Nephron (organoid): ENCODE results near the gene USP17L19.
"Not testable (repeated sequence)": the region's sequence is repeated elsewhere in the genome, so short reads cannot be mapped to it uniquely, and the experiment has no call there.

ENCODE experiments used
- H3K27ac Mint-ChIP-seq, 3 experiments: 2 replicates each; pipeline ENCODE4 v1.8.0; 2020; ENCODE audit warnings: mixed read lengths in 3 of 3, mild to moderate bottlenecking in 2 of 3, moderate library complexity in 1 of 3
- H3K27me3 Mint-ChIP-seq: 2 replicates; pipeline ENCODE4 v1.8.0; 2021; ENCODE audit warnings: low read depth, mild to moderate bottlenecking, moderate library complexity, mixed read lengths
- H3K36me3 Mint-ChIP-seq: 2 replicates; pipeline ENCODE4 v1.8.0; 2020; ENCODE audit warnings: low read depth, mixed read lengths
- H3K4me1 Mint-ChIP-seq: 2 replicates; pipeline ENCODE4 v1.8.0; 2020; ENCODE audit warnings: mixed read lengths
- H3K4me3 Mint-ChIP-seq, 3 experiments: 2 replicates each; pipeline ENCODE4 v1.8.0; 2020; ENCODE audit warnings: mild to moderate bottlenecking in 3 of 3, mixed read lengths in 3 of 3, moderate library complexity in 2 of 3
- H3K9me3 Mint-ChIP-seq: 2 replicates; pipeline ENCODE4 v1.8.0; 2020; ENCODE audit warnings: mixed read lengths

The USP17L19 gene

GRCh38 chr4:9253078-9253477 is at the start of gene USP17L19:
USP17L19 (plus strand) TSS chr4:9253378; CDS start chr4:9253378, 0 bp downstream.
- H3K4me1 Mint-ChIP-seq, H3K36me3 Mint-ChIP-seq, H3K4me3 Mint-ChIP-seq, H3K9me3 Mint-ChIP-seq, H3K27ac Mint-ChIP-seq, H3K27me3 Mint-ChIP-seq: not testable (repeated sequence)

GRCh38 chr4:9210357-9210756 is 42.8 kb upstream of the USP17L19 start, which contains the start of gene USP17L10:
USP17L10 (plus strand) TSS chr4:9210657; CDS start chr4:9210657, 0 bp downstream.
- H3K36me3 Mint-ChIP-seq, H3K4me1 Mint-ChIP-seq, H3K4me3 Mint-ChIP-seq, H3K27me3 Mint-ChIP-seq, H3K27ac Mint-ChIP-seq, H3K9me3 Mint-ChIP-seq: not testable (repeated sequence)

GRCh38 chr4:9214701-9215100 is 38.5 kb upstream of the USP17L19 start:
- H3K9me3 Mint-ChIP-seq, H3K27ac Mint-ChIP-seq, H3K36me3 Mint-ChIP-seq, H3K4me3 Mint-ChIP-seq, H3K27me3 Mint-ChIP-seq, H3K4me1 Mint-ChIP-seq: not testable (repeated sequence)

GRCh38 chr4:9215105-9215504 is 38.1 kb upstream of the USP17L19 start, which contains the start of gene USP17L11:
USP17L11 (plus strand) TSS chr4:9215405; CDS start chr4:9215405, 0 bp downstream.
- H3K9me3 Mint-ChIP-seq, H3K4me3 Mint-ChIP-seq, H3K4me1 Mint-ChIP-seq, H3K36me3 Mint-ChIP-seq, H3K27ac Mint-ChIP-seq, H3K27me3 Mint-ChIP-seq: not testable (repeated sequence)

- H3K27me3 Mint-ChIP-seq, H3K27ac Mint-ChIP-seq, H3K9me3 Mint-ChIP-seq, H3K36me3 Mint-ChIP-seq, H3K4me3 Mint-ChIP-seq, H3K4me1 Mint-ChIP-seq: not testable (repeated sequence)
These were observed 33.3 kb upstream of the USP17L19 start, which contains the start of gene USP17L12 for GRCh38 chr4:9219852-9220251. USP17L12 (plus strand) TSS chr4:9220152; CDS start chr4:9220152, 0 bp downstream.

GRCh38 chr4:9224596-9224995 is 28.6 kb upstream of the USP17L19 start, which contains the start of gene USP17L13:
USP17L13 (plus strand) TSS chr4:9224896; CDS start chr4:9224896, 0 bp downstream.
- not testable (repeated sequence) for H3K36me3 Mint-ChIP-seq, H3K4me3 Mint-ChIP-seq, H3K9me3 Mint-ChIP-seq, H3K4me1 Mint-ChIP-seq, H3K27ac Mint-ChIP-seq, H3K27me3 Mint-ChIP-seq

GRCh38 chr4:9230249-9230648 is 22.9 kb upstream of the USP17L19 start:
- not testable (repeated sequence) for H3K27ac Mint-ChIP-seq, H3K4me1 Mint-ChIP-seq, H3K4me3 Mint-ChIP-seq, H3K36me3 Mint-ChIP-seq, H3K9me3 Mint-ChIP-seq, H3K27me3 Mint-ChIP-seq

- not testable (repeated sequence) for H3K4me3 Mint-ChIP-seq
These were observed 19.1 kb upstream of the USP17L19 start, which contains the start of gene USP17L15 for GRCh38 chr4:9234085-9234484. USP17L15 (plus strand) TSS chr4:9234385; CDS start chr4:9234385, 0 bp downstream.

GRCh38 chr4:9238461-9238860 is 14.7 kb upstream of the USP17L19 start:
- not testable (repeated sequence) for H3K9me3 Mint-ChIP-seq, H3K27ac Mint-ChIP-seq

More at GRCh38 chr4:9234085-9234484, 19.1 kb upstream of the USP17L19 start, which contains the start of gene USP17L15:
- H3K27me3 Mint-ChIP-seq, H3K36me3 Mint-ChIP-seq, H3K27ac Mint-ChIP-seq, H3K9me3 Mint-ChIP-seq, H3K4me1 Mint-ChIP-seq: not testable (repeated sequence)

GRCh38 chr4:9243579-9243978 is 9.6 kb upstream of the USP17L19 start, which contains the start of gene USP17L17:
USP17L17 (plus strand) TSS chr4:9243879; CDS start chr4:9243879, 0 bp downstream.
- H3K27me3 Mint-ChIP-seq, H3K4me1 Mint-ChIP-seq, H3K9me3 Mint-ChIP-seq, H3K27ac Mint-ChIP-seq, H3K4me3 Mint-ChIP-seq, H3K36me3 Mint-ChIP-seq: not testable (repeated sequence)

More at GRCh38 chr4:9238461-9238860, 14.7 kb upstream of the USP17L19 start:
- H3K36me3 Mint-ChIP-seq, H3K4me3 Mint-ChIP-seq, H3K4me1 Mint-ChIP-seq, H3K27me3 Mint-ChIP-seq: not testable (repeated sequence)

GRCh38 chr4:9247953-9248680 is 5.1 kb upstream of the USP17L19 start, which contains the start of gene USP17L18:
USP17L18 (plus strand) TSS chr4:9248630; CDS start chr4:9248630, 0 bp downstream.
- not testable (repeated sequence) for H3K27me3 Mint-ChIP-seq, H3K9me3 Mint-ChIP-seq, H3K36me3 Mint-ChIP-seq, H3K4me1 Mint-ChIP-seq, H3K4me3 Mint-ChIP-seq, H3K27ac Mint-ChIP-seq

- not testable (repeated sequence) for H3K27me3 Mint-ChIP-seq, H3K36me3 Mint-ChIP-seq, H3K9me3 Mint-ChIP-seq, H3K4me3 Mint-ChIP-seq, H3K4me1 Mint-ChIP-seq, H3K27ac Mint-ChIP-seq
These were observed 4.6 kb downstream of the USP17L19 start, which contains the start of gene USP17L20 for GRCh38 chr4:9257824-9258223. USP17L20 (plus strand) TSS chr4:9258124; CDS start chr4:9258124, 0 bp downstream.

GRCh38 chr4:9262572-9262971 is 9.4 kb downstream of the USP17L19 start, which contains the start of gene USP17L21:
USP17L21 (plus strand) TSS chr4:9262872; CDS start chr4:9262872, 0 bp downstream.
- not testable (repeated sequence) for H3K27ac Mint-ChIP-seq, H3K27me3 Mint-ChIP-seq, H3K36me3 Mint-ChIP-seq, H3K9me3 Mint-ChIP-seq, H3K4me3 Mint-ChIP-seq, H3K4me1 Mint-ChIP-seq

- H3K4me1 Mint-ChIP-seq, H3K4me3 Mint-ChIP-seq, H3K27me3 Mint-ChIP-seq, H3K9me3 Mint-ChIP-seq, H3K36me3 Mint-ChIP-seq, H3K27ac Mint-ChIP-seq: not testable (repeated sequence)
These were observed 14.1 kb downstream of the USP17L19 start, which contains the start of gene USP17L22 for GRCh38 chr4:9267319-9267718. USP17L22 (plus strand) TSS chr4:9267619; CDS start chr4:9267619, 0 bp downstream.

- H3K36me3 Mint-ChIP-seq, H3K9me3 Mint-ChIP-seq, H3K27ac Mint-ChIP-seq, H3K4me3 Mint-ChIP-seq, H3K27me3 Mint-ChIP-seq, H3K4me1 Mint-ChIP-seq: not testable (repeated sequence)
These were observed 18.5 kb downstream of the USP17L19 start for GRCh38 chr4:9271719-9272118.
